Measurements from ENCODE around the gene CDK2.
A peak's percentile ranks its signal among the peaks of the same experiment; 100 is the strongest.
"Not testable (repeated sequence)": the region's sequence is repeated elsewhere in the genome, so short reads cannot be mapped to it uniquely, and the experiment has no call there.

The CDK2 gene

GRCh38 chr12:55982319-55982936, 15.8 kb downstream of the CDK2 start:
- no peak for DNase-seq (ENCODE audit: low read depth)

- DNase-seq (ENCODE audit: low read depth), result no peak
These were observed 16.7 kb downstream of the CDK2 start for GRCh38 chr12:55983232-55983842.

- no peak for DNase-seq (ENCODE audit: low read depth)
These were observed 18.2 kb downstream of the CDK2 start for GRCh38 chr12:55984861-55985260.

- no peak for DNase-seq (ENCODE audit: low read depth)
These were observed 18.7 kb downstream of the CDK2 start for GRCh38 chr12:55985341-55985740.

GRCh38 chr12:55985976-55986375, 19.3 kb downstream of the CDK2 start:
- not testable (repeated sequence) for DNase-seq (ENCODE audit: low read depth)

GRCh38 chr12:55991110-55991509, 24.5 kb downstream of the CDK2 start:
- DNase-seq (ENCODE audit: low read depth), result no peak

GRCh38 chr12:55993230-55993853, 26.7 kb downstream of the CDK2 start:
- no peak for DNase-seq (ENCODE audit: low read depth)

GRCh38 chr12:55995366-55995765, 28.7 kb downstream of the CDK2 start:
- no peak for DNase-seq (ENCODE audit: low read depth)

GRCh38 chr12:55996201-55996714, 29.6 kb downstream of the CDK2 start:
- peak; percentile 24 for DNase-seq (ENCODE audit: low read depth)

- peak; percentile 92 for DNase-seq (ENCODE audit: low read depth)
These were observed 30.3 kb downstream of the CDK2 start, which contains the start of gene SUOX for GRCh38 chr12:55996715-55997534. TSS of gene SUOX (plus strand) at chr12:55997276. CDS start at chr12:56002222, 4,946 bp downstream.

GRCh38 chr12:55997535-55997859, 30.9 kb downstream of the CDK2 start:
- no peak for DNase-seq (ENCODE audit: low read depth)

- not testable (repeated sequence) for DNase-seq (ENCODE audit: low read depth)
These were observed 32.9 kb downstream of the CDK2 start for GRCh38 chr12:55999522-55999921.

GRCh38 chr12:55999999-56000540, 33.4 kb downstream of the CDK2 start:
- DNase-seq (ENCODE audit: low read depth), result not testable (repeated sequence)

- no peak for DNase-seq (ENCODE audit: low read depth)
These were observed 35.0 kb downstream of the CDK2 start for GRCh38 chr12:56001487-56002100.

GRCh38 chr12:56003376-56003775, 36.7 kb downstream of the CDK2 start:
- DNase-seq (ENCODE audit: low read depth), result not testable (repeated sequence)

GRCh38 chr12:56004211-56004610, 37.6 kb downstream of the CDK2 start:
- no peak for DNase-seq (ENCODE audit: low read depth)

GRCh38 chr12:56007564-56008559, 41.2 kb downstream of the CDK2 start:
- DNase-seq (ENCODE audit: low read depth), result no peak

- no peak for DNase-seq (ENCODE audit: low read depth)
These were observed 43.5 kb downstream of the CDK2 start for GRCh38 chr12:56010111-56010570.

- DNase-seq (ENCODE audit: low read depth), result no peak
These were observed 45.0 kb downstream of the CDK2 start for GRCh38 chr12:56011509-56012090.

- no peak for DNase-seq (ENCODE audit: low read depth)
These were observed 46.9 kb downstream of the CDK2 start for GRCh38 chr12:56013482-56013881.
